Measurements from ENCODE around the gene TRIM2.

DNA sequence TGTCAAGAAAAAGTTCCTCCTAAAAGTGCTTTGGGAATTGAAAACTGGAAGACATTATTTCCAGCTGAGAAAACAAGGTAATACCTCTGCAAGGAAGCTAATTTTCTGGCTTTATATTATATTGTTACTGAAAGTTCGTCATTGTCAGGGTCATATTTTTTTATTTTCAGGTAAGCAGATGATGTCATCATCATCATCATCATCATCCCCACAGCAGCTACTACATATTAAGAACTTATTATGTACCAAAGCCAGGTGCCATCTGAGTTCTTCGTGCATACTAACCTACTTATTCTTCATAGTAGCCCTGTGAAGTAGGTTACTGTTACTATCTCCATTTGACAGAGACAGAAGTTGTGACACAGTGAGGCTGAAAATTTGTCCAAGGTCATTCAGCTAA lies 87.3 kb downstream of the TRIM2 start:
- no peak for TF ChIP-seq CTCF (conservative IDR thresholded peaks at IDR 0.05)
- TF ChIP-seq EZH2 (IDR thresholded peaks at IDR 0.05; ENCODE audit: low read depth): no peak

Data from PC-9 (cell line).